ENCODE results near the gene SEZ6. TPM values are rescaled to one million over a fixed set of nuclear protein-coding genes. Genes with fewer than 3 reads are reported as not detected.

Gene SEZ6
- total RNA-seq, 1 donor from 2014 or later = not detected

DNA sequence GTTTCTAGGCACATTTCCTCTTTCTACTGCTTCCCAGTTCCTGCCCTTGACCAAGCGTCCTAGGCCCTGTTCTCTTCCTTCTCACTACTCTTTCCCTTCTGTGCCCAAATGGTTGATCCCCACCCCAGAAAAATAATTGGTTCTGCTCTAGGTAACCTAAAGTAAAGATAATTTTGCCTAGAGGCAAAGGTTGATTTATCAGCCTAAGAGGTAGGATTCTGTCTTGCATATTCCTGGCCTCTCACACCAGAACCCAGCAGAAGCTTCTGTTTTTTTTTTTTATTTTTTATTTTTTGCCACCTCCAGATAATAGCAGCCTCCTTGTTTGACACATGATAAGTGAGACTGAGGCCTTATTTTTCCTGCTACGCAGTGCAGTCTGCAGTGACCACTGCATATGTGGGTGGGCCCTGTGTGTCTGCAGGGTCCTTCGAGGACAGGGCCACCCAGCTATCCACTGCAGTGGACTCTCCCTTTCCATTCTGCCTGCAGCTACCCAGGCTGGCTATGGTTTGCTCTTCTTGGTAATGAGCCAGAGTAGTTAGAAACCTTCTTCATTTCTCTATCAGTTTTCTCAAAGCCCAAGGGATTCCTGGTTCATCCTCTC is 37.8 kb upstream of the SEZ6 start:
- Mint-ChIP-seq H3K27me3 (ENCODE audit: low read depth) (peaks cover 16% of the 10 kb centered on the region), H3K36me3 (no peaks in the 10 kb centered on the region), H3K27ac (no peak overlapping the region), H3K4me1 (peaks cover 32% of the 10 kb centered on the region), H3K4me3 (no peak overlapping the region), H3K9me3 (no peaks in the 10 kb centered on the region)
- no peak for DNase-seq (ENCODE audit: low spot score in 2 of 2, unreplicated experiment in 2 of 2)
- TF ChIP-seq, protein P1, sequence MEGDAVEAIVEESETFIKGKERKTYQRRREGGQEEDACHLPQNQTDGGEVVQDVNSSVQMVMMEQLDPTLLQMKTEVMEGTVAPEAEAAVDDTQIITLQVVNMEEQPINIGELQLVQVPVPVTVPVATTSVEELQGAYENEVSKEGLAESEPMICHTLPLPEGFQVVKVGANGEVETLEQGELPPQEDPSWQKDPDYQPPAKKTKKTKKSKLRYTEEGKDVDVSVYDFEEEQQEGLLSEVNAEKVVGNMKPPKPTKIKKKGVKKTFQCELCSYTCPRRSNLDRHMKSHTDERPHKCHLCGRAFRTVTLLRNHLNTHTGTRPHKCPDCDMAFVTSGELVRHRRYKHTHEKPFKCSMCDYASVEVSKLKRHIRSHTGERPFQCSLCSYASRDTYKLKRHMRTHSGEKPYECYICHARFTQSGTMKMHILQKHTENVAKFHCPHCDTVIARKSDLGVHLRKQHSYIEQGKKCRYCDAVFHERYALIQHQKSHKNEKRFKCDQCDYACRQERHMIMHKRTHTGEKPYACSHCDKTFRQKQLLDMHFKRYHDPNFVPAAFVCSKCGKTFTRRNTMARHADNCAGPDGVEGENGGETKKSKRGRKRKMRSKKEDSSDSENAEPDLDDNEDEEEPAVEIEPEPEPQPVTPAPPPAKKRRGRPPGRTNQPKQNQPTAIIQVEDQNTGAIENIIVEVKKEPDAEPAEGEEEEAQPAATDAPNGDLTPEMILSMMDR (IDR thresholded peaks at IDR 0.05; ENCODE audit: unreplicated experiment) = no peak

DNA sequence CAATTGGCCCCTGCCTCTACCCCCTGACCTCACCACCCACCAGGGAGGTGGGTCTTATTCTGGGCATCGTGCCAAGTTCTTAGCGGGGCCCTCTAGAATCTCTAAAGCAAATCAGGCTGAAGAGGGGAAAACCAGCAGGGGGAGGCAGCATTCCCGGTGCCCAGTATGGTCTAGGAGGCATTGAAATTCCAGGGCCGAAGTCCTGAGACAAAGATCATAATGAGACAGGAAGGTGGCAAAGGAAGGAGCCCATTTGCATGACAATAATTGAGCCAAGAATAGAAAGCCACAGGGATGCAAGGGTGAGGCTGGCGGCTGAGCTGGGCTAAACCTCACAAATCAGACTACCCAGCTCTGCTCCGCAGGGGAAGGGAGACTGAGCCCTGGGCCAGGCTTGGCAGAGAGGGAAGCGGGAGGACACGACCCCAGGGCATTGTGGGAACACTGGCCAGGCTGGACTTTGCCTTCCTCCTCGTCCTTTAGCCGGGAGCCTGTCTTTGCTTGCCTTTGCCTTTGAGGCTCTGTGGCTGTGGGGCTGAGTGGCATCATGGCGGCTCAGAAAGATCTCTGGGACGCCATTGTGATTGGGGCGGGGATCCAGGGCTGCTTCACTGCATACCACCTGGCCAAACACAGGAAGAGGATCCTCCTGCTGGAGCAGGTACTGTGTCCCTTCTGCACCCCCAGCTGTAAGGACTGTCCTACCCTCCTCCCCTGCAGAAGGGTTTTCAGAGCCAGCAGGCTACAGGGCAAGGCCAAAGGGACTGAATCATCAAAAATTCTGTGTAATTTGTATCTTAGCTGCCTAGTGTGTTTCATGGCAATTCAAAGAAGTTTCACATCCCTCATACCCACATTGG is 37.1 kb upstream of the SEZ6 start, which contains the start of gene PIPOX:
Gene PIPOX, plus strand, starts transcription at position 463 of the 860 bp plus-strand sequence. Its CDS starts 85 bp downstream, at position 548.
- TF ChIP-seq, protein P1 (IDR thresholded peaks at IDR 0.05; ENCODE audit: unreplicated experiment) = no peak
- H3K4me1 Mint-ChIP-seq = peaks cover 26% of the 10 kb centered on the region

DNA sequence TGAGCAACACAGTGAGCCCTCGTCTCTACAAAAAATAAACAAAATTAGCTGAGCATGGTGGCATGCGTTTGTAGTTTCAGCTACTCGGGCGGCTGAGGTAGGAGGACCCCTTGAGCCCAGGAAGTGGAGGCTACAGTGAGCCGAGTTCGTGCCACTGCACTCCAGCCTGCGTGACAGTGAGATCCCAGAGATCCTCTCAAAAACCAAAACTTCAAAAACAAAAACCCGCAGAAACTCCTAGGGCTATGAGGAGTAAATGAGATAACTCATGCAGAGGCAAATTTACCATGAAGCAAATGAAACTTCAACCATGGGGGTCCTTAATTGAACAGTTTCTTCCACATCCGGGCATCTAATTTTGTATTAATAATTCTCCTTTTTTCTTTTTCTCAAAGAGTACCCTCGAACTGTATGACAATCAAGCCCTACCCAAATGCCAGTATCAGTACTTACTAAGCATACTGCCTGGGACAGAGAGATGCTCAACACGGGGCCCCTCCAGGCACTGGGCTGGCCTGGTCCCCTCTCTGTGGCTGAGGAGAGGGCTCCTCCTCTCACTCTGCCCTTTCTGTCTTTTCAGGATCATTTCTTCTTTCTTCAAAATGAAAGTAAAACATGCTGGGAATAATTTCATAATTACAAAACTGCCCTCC is 36.3 kb upstream of the SEZ6 start:
- H3K27me3 Mint-ChIP-seq (ENCODE audit: low read depth) = peaks cover 16% of the 10 kb centered on the region
- DNase-seq (ENCODE audit: low spot score in 2 of 2, unreplicated experiment in 2 of 2) = no peak
- peaks cover 26% of the 10 kb centered on the region for H3K4me1 Mint-ChIP-seq
- TF ChIP-seq, protein P1 (IDR thresholded peaks at IDR 0.05; ENCODE audit: unreplicated experiment) = no peak
- no peaks in the 10 kb centered on the region for H3K9me3 Mint-ChIP-seq
- no peak overlapping the region for H3K4me3 Mint-ChIP-seq
- no peaks in the 10 kb centered on the region for H3K36me3 Mint-ChIP-seq
- peak overlapping the region; percentile 62 for H3K27ac Mint-ChIP-seq

More for the DNA sequence above, 37.1 kb upstream of the SEZ6 start, which contains the start of gene PIPOX:
- peak; percentile 37 to 43 for DNase-seq (ENCODE audit: low spot score in 2 of 2, unreplicated experiment in 2 of 2)
- Mint-ChIP-seq H3K9me3 (no peaks in the 10 kb centered on the region), H3K4me3 (no peak within 1 kb of the TSS), H3K27ac (peak within 1 kb of the TSS; percentile 62), H3K27me3 (ENCODE audit: low read depth) (peaks cover 16% of the 10 kb centered on the region), H3K36me3 (no peaks in the 10 kb centered on the region)

DNA sequence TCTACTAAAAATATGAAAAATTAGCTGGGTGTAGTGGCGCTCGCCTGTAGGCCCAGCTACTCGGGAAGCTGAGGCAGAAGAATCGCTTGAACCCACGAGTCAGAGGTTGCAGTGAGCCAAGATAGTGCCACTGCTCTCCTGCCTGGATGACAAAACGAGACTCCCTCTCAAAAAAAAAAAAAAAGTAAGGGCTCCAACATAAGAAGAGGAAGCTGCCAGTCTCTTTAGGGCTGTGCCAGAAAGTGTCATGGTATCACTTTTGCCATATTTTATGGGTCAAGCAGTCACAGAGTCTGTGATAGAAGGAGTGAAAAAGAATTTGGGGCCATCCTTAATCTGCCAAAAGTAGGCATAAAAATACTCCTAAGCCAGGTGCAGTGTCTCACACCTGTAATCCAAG is 35.7 kb upstream of the SEZ6 start:
- no peaks in the 10 kb centered on the region for H3K36me3 Mint-ChIP-seq
- peaks cover 26% of the 10 kb centered on the region for H3K4me1 Mint-ChIP-seq
- TF ChIP-seq, protein P1 (IDR thresholded peaks at IDR 0.05; ENCODE audit: unreplicated experiment) = no peak
- DNase-seq (ENCODE audit: low spot score in 2 of 2, unreplicated experiment in 2 of 2) = no peak
- peaks cover 14% of the 10 kb centered on the region for H3K27me3 Mint-ChIP-seq (ENCODE audit: low read depth)
- H3K4me3 Mint-ChIP-seq = no peak overlapping the region
- H3K9me3 Mint-ChIP-seq = no peaks in the 10 kb centered on the region
- no peak overlapping the region for H3K27ac Mint-ChIP-seq

DNA sequence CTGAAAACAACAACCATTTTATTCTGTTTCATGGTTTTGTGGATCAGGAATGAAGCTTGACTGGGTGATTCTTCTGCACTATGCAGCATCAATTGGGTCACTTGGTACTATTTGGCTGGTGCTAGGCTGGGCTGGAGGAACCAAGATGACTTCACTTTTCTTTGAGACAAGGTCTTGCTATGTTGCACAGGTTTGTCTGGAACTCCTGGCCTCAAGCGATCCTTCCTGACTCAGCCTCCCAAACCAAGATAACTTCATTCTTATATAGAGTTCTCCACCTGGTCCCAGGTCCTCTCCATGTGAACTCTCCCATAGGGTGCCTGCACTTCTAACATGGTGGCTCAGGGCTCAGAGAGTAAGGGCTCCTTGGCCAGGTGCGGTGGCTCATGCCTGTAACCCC is 35.3 kb upstream of the SEZ6 start:
- TF ChIP-seq, protein P1 (IDR thresholded peaks at IDR 0.05; ENCODE audit: unreplicated experiment) = no peak
- Mint-ChIP-seq H3K4me3 (no peak overlapping the region), H3K4me1 (peaks cover 26% of the 10 kb centered on the region), H3K27ac (no peak overlapping the region), H3K36me3 (no peaks in the 10 kb centered on the region), H3K9me3 (no peaks in the 10 kb centered on the region), H3K27me3 (ENCODE audit: low read depth) (peaks cover 9% of the 10 kb centered on the region)
- no peak for DNase-seq (ENCODE audit: low spot score in 2 of 2, unreplicated experiment in 2 of 2)
